H1 (cell line): ENCODE data around the gene SSMEM1. TPM values are rescaled to one million over a fixed set of nuclear protein-coding genes. Genes with fewer than 3 reads are reported as not detected.

Experiments used
- NRF1 ChIP-seq: IDR thresholded peaks from 2 replicates; pipeline ENCODE4 v1.6.1; 2011; ENCODE audit warnings: mild to moderate bottlenecking, low read depth, low read length, improper control_type of control experiment
- polyA plus RNA-seq, 7 experiments: library from polyadenylated mRNA; depleted of rRNA in 3 of 7; stranded (reverse) in 5 of 7; unstranded in 2 of 7; fragments of >200 nt in 5 of 7; fragments of 200-250 nt in 2 of 7; gene quantifications; 1 replicate in 5 of 7; 2 replicates in 1 of 7; 4 replicates in 1 of 7; pipeline versions ENCODE4 v1.2.1 to v1.2.3, GENCODE V29; 2011 to 2013; ENCODE audit warnings: missing spikeins in 2 of 7, mixed read lengths in 2 of 7
- total RNA-seq: library from RNA; stranded (reverse); fragmentation: NEBNext Ultra II Directional; extraction: Animal tissue kit (Norgen Biotek cat#: 25700); gene quantifications from 2 replicates; pipeline ENCODE4 v1.2.1, GENCODE V29; 2021

SSMEM1 gene
- total and polyA plus RNA-seq, 2 of the 8 experiments (the other 6 are each of a cell fraction or from before 2014, with no cell fraction given): not detected

GRCh38 chr7:130195396-130195795 lies 12.3 kb upstream of the SSMEM1 start (continued):
- no peak for TF ChIP-seq NRF1
